Myocyte (in vitro differentiated cells): ENCODE data around the gene RUSC1. TPM values are rescaled to one million over a fixed set of nuclear protein-coding genes. Genes with fewer than 3 reads are reported as not detected.

Experiments
- DNase-seq: peaks from one replicate; pipeline ENCODE4 v3.0.0-alpha.2; 2012; ENCODE audit warnings: low read depth
- total RNA-seq: library from RNA; depleted of rRNA; stranded (reverse); fragments of >200 nt; gene quantifications from 2 replicates; pipeline ENCODE4 v1.2.3, GENCODE V29; 2014

The RUSC1 gene
- total RNA-seq, 1 donor from 2014 or later: 18.8 TPM

GRCh38 chr1:155295183-155295941 lies 25.3 kb upstream of the RUSC1 start:
- DNase-seq: no peak

DNA sequence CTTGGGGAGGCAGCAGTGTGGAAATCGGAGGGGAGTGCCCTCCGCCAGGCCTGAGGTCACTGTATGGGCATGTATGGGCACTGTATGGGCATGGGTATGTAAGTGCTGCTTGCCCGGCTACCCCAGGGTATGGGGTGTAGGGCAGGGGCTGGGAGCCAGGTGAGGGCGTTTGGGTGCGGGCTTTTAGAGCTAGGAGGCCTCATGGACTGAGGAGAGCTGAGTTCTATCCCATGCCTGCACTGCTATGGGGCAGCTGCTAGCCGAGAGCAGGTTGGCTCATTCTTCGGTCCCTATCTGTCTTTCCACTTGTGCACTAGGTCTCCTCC lies 24.8 kb upstream of the RUSC1 start:
- DNase-seq: no peak

DNA sequence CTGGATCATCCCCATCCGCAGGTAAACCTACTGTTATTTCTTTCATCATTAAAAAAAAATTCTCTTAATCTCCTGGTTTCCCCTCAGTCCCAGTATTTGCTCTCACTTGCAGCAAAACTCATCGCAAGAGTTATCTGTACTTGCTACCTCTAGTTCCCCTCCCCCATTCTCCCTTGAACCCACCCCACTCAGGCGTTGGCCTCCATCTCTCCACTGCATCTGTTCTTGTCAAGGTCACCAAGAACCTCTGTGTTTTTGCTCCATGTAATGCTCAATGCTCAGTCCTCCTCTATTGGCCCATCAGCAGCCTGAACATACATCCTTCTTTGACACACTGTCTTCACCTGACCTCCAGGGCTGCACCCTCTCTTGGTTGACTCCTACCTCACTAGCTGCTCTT lies 24.0 kb upstream of the RUSC1 start:
- DNase-seq: no peak

GRCh38 chr1:155297384-155297783 lies 23.3 kb upstream of the RUSC1 start:
- no peak for DNase-seq

DNA sequence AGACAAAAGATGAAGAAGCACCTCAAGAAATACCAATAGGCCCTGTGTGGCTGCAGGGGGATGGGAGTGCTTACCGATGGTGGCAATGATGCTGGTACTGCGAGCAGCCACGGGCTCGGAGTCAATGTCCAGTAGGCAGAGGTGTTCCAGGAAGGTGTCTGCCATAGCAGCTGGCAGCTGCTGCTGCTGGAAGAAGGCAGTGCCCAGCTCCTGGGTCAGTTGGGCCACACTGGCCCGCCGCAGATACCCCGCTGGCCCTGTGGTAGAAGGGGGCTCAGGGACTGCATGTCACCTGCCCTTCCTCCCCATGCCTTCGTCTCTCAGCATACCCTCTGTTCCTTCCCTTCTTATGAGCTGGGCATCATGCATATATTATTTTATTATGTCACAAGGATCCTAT lies 20.7 kb upstream of the RUSC1 start:
- no peak for DNase-seq

- no peak for DNase-seq
These were observed 20.0 kb upstream of the RUSC1 start for GRCh38 chr1:155300553-155301329.

- no peak for DNase-seq
These were observed 19.3 kb upstream of the RUSC1 start, which contains the start of gene PKLR for GRCh38 chr1:155301342-155301841. Gene PKLR, minus strand, starts transcription at chr1:155301438. Its CDS starts 43 bp downstream, at chr1:155301395.

- no peak for DNase-seq
These were observed 16.1 kb upstream of the RUSC1 start for GRCh38 chr1:155304558-155305063.

DNA sequence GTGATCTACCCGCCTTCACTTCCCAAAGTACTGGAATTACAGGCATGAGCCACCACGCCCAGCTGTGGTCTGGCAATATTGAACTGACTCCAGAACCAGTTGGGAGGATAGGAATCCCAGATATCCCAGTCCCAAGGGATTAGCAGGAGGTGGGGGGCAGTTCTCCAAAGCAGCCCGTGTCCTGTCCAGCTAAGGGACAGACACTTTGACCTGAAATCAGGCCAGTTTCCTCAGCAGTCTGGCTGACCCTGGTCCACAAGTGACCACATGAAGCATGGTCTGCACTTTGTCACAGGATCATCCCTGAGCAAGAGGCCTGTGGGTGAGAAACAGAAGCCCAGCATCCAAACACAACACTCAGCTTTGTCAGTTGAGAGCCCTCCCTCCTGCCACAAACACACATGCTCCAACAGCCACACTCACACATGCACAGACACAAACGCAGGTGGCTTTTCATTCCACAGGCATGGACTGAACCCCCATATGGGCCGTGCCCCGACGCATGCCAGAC lies 14.8 kb upstream of the RUSC1 start:
- peak; percentile 96 for DNase-seq

- peak; percentile 55 for DNase-seq
These were observed 13.4 kb upstream of the RUSC1 start for GRCh38 chr1:155307247-155307740.

- peak; percentile 100 for DNase-seq
These were observed 11.9 kb upstream of the RUSC1 start, which contains the start of gene FDPS for GRCh38 chr1:155308493-155309422. Gene FDPS, plus strand, starts transcription at chr1:155308866. Its CDS starts 924 bp downstream, at chr1:155309790.

- DNase-seq: peak; percentile 50
These were observed 11.2 kb upstream of the RUSC1 start for GRCh38 chr1:155309423-155310021.

DNA sequence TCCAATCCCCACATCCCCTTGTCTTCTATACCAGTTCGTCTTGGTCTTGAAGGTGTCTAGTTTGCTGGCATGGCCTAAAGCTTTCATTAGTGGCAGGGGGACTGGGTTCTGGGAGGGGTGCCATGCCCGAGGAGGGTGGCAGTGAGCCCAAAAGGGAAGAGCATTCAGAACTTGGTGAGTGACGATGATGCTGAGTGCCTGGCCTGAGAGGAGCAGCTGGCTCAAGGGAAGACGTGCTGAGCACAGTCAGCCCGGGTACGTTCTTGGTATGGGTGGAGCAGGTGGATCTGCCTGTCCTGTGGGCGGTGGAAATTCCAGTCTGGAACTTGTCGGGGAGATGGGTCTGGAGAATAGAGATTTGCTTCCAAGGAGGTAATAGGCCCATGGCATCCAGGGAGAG lies 7.4 kb upstream of the RUSC1 start:
- DNase-seq: peak; percentile 81

- DNase-seq: no peak
These were observed 3.8 kb upstream of the RUSC1 start for GRCh38 chr1:155316922-155317321.

GRCh38 chr1:155318082-155318481 lies 2.6 kb upstream of the RUSC1 start:
- DNase-seq: no peak

DNA sequence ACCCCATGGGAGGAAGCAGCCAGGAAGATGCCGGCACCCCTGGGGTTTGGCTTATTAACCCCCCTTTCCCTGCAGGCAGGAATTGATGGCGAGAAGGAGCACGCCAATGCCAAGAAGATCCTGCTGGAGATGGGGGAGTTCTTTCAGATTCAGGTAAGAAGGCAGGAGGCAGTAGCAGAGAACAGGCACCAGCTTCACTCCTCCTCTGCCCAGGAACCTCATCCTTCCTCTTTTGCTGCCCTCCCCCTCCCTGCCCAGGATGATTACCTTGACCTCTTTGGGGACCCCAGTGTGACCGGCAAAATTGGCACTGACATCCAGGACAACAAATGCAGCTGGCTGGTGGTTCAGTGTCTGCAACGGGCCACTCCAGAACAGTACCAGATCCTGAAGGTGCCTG lies 1.2 kb upstream of the RUSC1 start:
- DNase-seq: no peak

GRCh38 chr1:155320252-155320651 lies 442 bp upstream of the RUSC1 start:
- DNase-seq: no peak

DNA sequence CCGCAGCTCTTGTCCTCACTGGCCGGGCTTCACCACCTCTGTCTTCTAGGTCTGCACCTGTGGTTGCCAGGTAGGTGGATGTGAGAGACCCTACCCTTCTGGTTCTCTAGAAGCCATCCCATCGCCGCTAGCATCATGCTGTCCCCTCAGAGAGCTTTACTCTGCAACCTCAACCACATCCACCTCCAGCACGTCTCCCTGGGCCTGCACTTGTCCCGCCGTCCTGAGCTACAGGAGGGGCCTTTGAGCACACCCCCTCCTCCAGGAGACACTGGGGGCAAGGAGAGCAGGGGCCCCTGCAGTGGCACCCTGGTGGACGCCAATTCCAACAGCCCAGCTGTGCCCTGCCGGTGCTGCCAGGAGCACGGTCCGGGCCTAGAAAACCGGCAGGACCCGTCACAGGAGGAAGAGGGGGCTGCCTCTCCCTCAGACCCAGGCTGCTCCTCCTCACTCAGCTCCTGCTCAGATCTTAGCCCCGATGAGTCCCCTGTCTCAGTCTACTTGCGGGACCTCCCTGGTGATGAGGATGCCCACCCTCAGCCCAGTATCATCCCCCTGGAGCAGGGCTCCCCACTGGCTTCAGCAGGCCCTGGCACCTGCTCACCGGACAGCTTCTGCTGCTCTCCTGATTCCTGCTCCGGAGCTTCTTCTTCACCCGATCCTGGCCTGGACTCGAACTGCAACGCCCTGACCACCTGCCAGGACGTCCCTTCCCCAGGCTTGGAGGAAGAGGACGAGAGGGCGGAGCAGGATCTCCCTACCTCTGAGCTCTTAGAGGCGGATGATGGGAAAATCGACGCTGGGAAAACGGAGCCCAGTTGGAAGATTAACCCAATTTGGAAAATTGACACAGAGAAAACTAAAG lies 1.2 kb downstream of the RUSC1 start:
- no peak for DNase-seq

GRCh38 chr1:155322571-155322952 lies 1.9 kb downstream of the RUSC1 start:
- no peak for DNase-seq
